Adipocyte (in vitro differentiated cells): Measurements from ENCODE around the gene CEBPZOS.
"Not testable (repeated sequence)": the region's sequence is repeated elsewhere in the genome, so short reads cannot be mapped to it uniquely, and the experiment has no call there.

ENCODE experiments used
- DNase-seq: peaks from one replicate; pipeline ENCODE4 v3.0.0-alpha.2; 2015; ENCODE audit warnings: low read depth
- H3K27me3 ChIP-seq: replicated peaks from 2 replicates; pipeline ENCODE4 v1.7.0; 2013; ENCODE audit warnings: mild to moderate bottlenecking, low read length, moderate library complexity; ENCODE audit not compliant: control insufficient read depth, insufficient read depth
- H3K36me3 ChIP-seq: 2 replicates; pipeline ENCODE4 v1.7.0; 2013; ENCODE audit warnings: low read length, mild to moderate bottlenecking, moderate library complexity; ENCODE audit not compliant: control insufficient read depth, insufficient read depth, severe bottlenecking
- H3K4me1 ChIP-seq: 2 replicates; pipeline ENCODE4 v1.7.0; 2013; ENCODE audit warnings: mild to moderate bottlenecking, low read length, moderate library complexity; ENCODE audit not compliant: control insufficient read depth, insufficient read depth
- H3K4me3 ChIP-seq: 2 replicates; pipeline ENCODE4 v1.7.0; 2013; ENCODE audit warnings: mild to moderate bottlenecking, low read length, moderate library complexity
- H3K9ac ChIP-seq: 2 replicates; pipeline ENCODE4 v1.7.0; 2013; ENCODE audit warnings: mild to moderate bottlenecking, low read length, moderate library complexity
- H3K9me3 ChIP-seq: 2 replicates; pipeline ENCODE4 v1.7.0; 2013; ENCODE audit warnings: mild to moderate bottlenecking, low read length, moderate library complexity; ENCODE audit not compliant: control insufficient read depth

Gene CEBPZOS

GRCh38 chr2:37191747-37192146 lies 4.5 kb upstream of the CEBPZOS start:
- H3K27me3 ChIP-seq: no peaks in the 10 kb centered on the region
- H3K4me3 ChIP-seq: no peak overlapping the region

GRCh38 chr2:37192551-37192950 lies 3.7 kb upstream of the CEBPZOS start:
- Histone ChIP-seq H3K9me3 (no peaks in the 10 kb centered on the region), H3K9ac (no peak overlapping the region), H3K36me3 (no peaks in the 10 kb centered on the region), H3K27me3 (no peaks in the 10 kb centered on the region), H3K4me3 (no peak overlapping the region), H3K4me1 (peaks cover 23% of the 10 kb centered on the region)
- DNase-seq: no peak

More at GRCh38 chr2:37191747-37192146, 4.5 kb upstream of the CEBPZOS start:
- no peaks in the 10 kb centered on the region for H3K9me3 ChIP-seq
- H3K9ac ChIP-seq: no peak overlapping the region
- no peak for DNase-seq
- no peaks in the 10 kb centered on the region for H3K36me3 ChIP-seq
- peaks cover 17% of the 10 kb centered on the region for H3K4me1 ChIP-seq

GRCh38 chr2:37195862-37196319 lies 405 bp upstream of the CEBPZOS start:
- DNase-seq: not testable (repeated sequence)

GRCh38 chr2:37198681-37199065 lies 2.4 kb downstream of the CEBPZOS start:
- H3K9ac ChIP-seq: no peak overlapping the region
- peaks cover 11% of the 10 kb centered on the region for H3K4me1 ChIP-seq
- H3K9me3 ChIP-seq: peaks cover 3% of the 10 kb centered on the region
- H3K27me3 ChIP-seq: no peaks in the 10 kb centered on the region
- no peak overlapping the region for H3K4me3 ChIP-seq
- DNase-seq: no peak
- H3K36me3 ChIP-seq: peaks cover 45% of the 10 kb centered on the region

More at GRCh38 chr2:37195862-37196319, 405 bp upstream of the CEBPZOS start:
- H3K36me3 ChIP-seq: peaks cover 20% of the 10 kb centered on the region
- H3K9ac ChIP-seq: peak overlapping the region; percentile 91
- peaks cover 12% of the 10 kb centered on the region for H3K4me1 ChIP-seq
- not testable (repeated sequence) for H3K9me3 ChIP-seq, H3K27me3 ChIP-seq
- peak overlapping the region; percentile 90 for H3K4me3 ChIP-seq

- Histone ChIP-seq H3K36me3 (peaks cover 70% of the 10 kb centered on the region), H3K27me3 (no peaks in the 10 kb centered on the region), H3K4me1 (peaks cover 11% of the 10 kb centered on the region), H3K9me3 (peaks cover 8% of the 10 kb centered on the region), H3K4me3 (no peak overlapping the region), H3K9ac (no peak overlapping the region)
- no peak for DNase-seq
Observed at GRCh38 chr2:37201208-37201607, 4.9 kb downstream of the CEBPZOS start.

- no peak for DNase-seq
- Histone ChIP-seq H3K9ac (no peak overlapping the region), H3K9me3 (peaks cover 10% of the 10 kb centered on the region), H3K27me3 (no peaks in the 10 kb centered on the region), H3K4me3 (no peak overlapping the region), H3K36me3 (peaks cover 76% of the 10 kb centered on the region), H3K4me1 (peaks cover 11% of the 10 kb centered on the region)
Observed at GRCh38 chr2:37201766-37202165, 5.5 kb downstream of the CEBPZOS start.

GRCh38 chr2:37203708-37204107 lies 7.4 kb downstream of the CEBPZOS start:
- Histone ChIP-seq H3K36me3 (peaks cover 93% of the 10 kb centered on the region), H3K27me3 (no peaks in the 10 kb centered on the region), H3K4me1 (no peaks in the 10 kb centered on the region), H3K4me3 (no peak overlapping the region), H3K9ac (no peak overlapping the region), H3K9me3 (peaks cover 21% of the 10 kb centered on the region)
- DNase-seq: no peak

- H3K4me3 ChIP-seq, H3K9ac ChIP-seq: not testable (repeated sequence)
- peaks cover 95% of the 10 kb centered on the region for H3K36me3 ChIP-seq
Observed at GRCh38 chr2:37205071-37205661, 8.9 kb downstream of the CEBPZOS start.

GRCh38 chr2:37205689-37206341 lies 9.5 kb downstream of the CEBPZOS start:
- peaks cover 28% of the 10 kb centered on the region for H3K9me3 ChIP-seq
- H3K36me3 ChIP-seq: peaks cover 95% of the 10 kb centered on the region
- no peak for DNase-seq
- no peaks in the 10 kb centered on the region for H3K27me3 ChIP-seq
- no peak overlapping the region for H3K4me3 ChIP-seq
- H3K4me1 ChIP-seq: no peaks in the 10 kb centered on the region
- no peak overlapping the region for H3K9ac ChIP-seq

More at GRCh38 chr2:37205071-37205661, 8.9 kb downstream of the CEBPZOS start:
- DNase-seq, H3K27me3 ChIP-seq, H3K4me1 ChIP-seq: not testable (repeated sequence)
- peaks cover 28% of the 10 kb centered on the region for H3K9me3 ChIP-seq

- DNase-seq, H3K4me3 ChIP-seq, H3K27me3 ChIP-seq, H3K9ac ChIP-seq, H3K4me1 ChIP-seq: not testable (repeated sequence)
- peaks cover 28% of the 10 kb centered on the region for H3K9me3 ChIP-seq
- H3K36me3 ChIP-seq: peaks cover 95% of the 10 kb centered on the region
Observed at GRCh38 chr2:37206760-37207159, 10.5 kb downstream of the CEBPZOS start.

GRCh38 chr2:37211212-37211611 lies 14.9 kb downstream of the CEBPZOS start:
- Histone ChIP-seq H3K27me3 (no peaks in the 10 kb centered on the region), H3K9ac (no peak overlapping the region), H3K9me3 (peaks cover 20% of the 10 kb centered on the region), H3K4me1 (peaks cover 11% of the 10 kb centered on the region), H3K4me3 (no peak overlapping the region), H3K36me3 (peaks cover 98% of the 10 kb centered on the region)
- peak; percentile 33 for DNase-seq
